Spinal cord (tissue), 10 donors: Measurements from ENCODE around the gene RGS12. TPM values are rescaled to one million over a fixed set of nuclear protein-coding genes. Genes with fewer than 3 reads are reported as not detected.

Experiments used
- DNase-seq, 6 donors: peaks; one replicate each; pipeline versions ENCODE4 v3.0.0 to v3.0.0-alpha.2; 2013 to 2015; ENCODE audit warnings: low spot score in 6 of 6, low read depth in 4 of 6
- H3K27ac ChIP-seq: one replicate; pipeline ENCODE4 v1.5.1; 2013; ENCODE audit warnings: low read depth, low read length, control low read depth
- H3K27me3 ChIP-seq: one replicate; pipeline ENCODE4 v1.6.1; 2013; ENCODE audit warnings: low read length; ENCODE audit not compliant: control insufficient read depth, insufficient read depth
- H3K36me3 ChIP-seq: one replicate; pipeline ENCODE4 v1.6.1; 2013; ENCODE audit warnings: low read length; ENCODE audit not compliant: control insufficient read depth, insufficient read depth
- H3K4me1 ChIP-seq: one replicate; pipeline ENCODE4 v1.6.1; 2013; ENCODE audit warnings: low read length; ENCODE audit not compliant: control insufficient read depth, insufficient read depth
- H3K4me3 ChIP-seq: one replicate; pipeline ENCODE4 v1.5.1; 2013; ENCODE audit warnings: low read depth, low read length, control low read depth
- H3K9me3 ChIP-seq: one replicate; pipeline ENCODE4 v1.6.1; 2013; ENCODE audit warnings: low read length; ENCODE audit not compliant: control insufficient read depth, insufficient read depth
- WGBS: methylation state at CpG from one replicate; pipeline ENCODE4 v1.1.5; 2013; ENCODE audit warnings: missing lambda C conversion rate; ENCODE audit not compliant: insufficient coverage; 5-methylcytosine and 5-hydroxymethylcytosine counted together
- polyA plus RNA-seq, 2 donors: library from polyadenylated mRNA; unstranded; fragments of 120-200 nt; gene quantifications; one replicate each; pipeline ENCODE4 v1.2.1, GENCODE V29; 2013; ENCODE audit not compliant: insufficient read length in 2 of 2
- total RNA-seq, 2 donors: library from RNA; depleted of rRNA in 1 of 2; stranded (reverse); fragments of 120-200 nt in 1 of 2; fragments of >200 nt in 1 of 2; gene quantifications; one replicate each; pipeline versions ENCODE4 v1.2.3 to v1.2.4, GENCODE V29; 2013 to 2014
- donor health status: healthy.

Gene RGS12
- total and polyA plus RNA-seq, 4 donors, result 30.8 to 96.3 (median 60.9) TPM

DNA sequence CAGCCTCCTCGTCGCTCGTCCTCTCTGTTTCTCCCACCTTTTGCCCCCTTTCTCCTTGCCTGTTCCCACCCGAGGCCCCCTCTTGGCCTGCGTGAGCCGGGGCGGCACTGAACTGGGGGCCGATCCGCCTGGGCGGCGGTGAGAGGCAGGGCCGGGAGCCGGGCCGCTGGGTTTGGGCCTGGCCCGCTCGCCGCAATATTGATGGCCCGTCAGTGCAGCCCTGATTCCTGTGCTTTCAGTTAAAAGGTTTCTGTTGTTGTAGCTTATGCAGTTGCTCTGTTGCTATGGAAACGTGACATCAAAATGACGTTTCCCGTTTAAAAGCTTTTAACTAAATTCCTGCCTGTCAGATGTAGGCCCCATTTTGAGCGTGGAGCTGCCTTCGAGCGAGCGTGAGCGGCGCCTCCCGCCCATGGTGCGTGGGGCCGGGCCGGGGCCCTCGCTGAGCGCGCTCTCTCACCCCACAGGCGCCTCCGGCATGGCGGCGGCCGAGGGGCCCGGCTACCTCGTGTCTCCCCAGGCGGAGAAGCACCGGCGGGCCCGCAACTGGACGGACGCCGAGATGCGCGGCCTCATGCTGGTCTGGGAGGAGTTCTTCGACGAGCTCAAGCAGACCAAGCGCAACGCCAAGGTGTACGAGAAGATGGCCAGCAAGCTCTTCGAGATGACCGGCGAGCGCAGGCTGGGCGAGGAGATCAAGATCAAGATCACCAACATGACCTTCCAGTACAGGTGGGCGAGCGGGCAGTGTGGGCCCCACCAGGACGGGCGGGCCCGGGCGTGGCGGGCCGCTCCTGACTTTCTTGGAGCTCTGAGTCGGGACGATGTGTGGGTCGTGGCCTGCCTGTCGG, 43.8 kb upstream of the RGS12 start, which contains the start of gene MSANTD1:
TSS of gene MSANTD1 (plus strand) at position 349 of the 851 bp plus-strand sequence. CDS start at position 413, 64 bp downstream.
- Histone ChIP-seq H3K27me3 (no peaks in the 10 kb centered on the region), H3K4me3 (no peak within 1 kb of the TSS), H3K9me3 (no peaks in the 10 kb centered on the region), H3K36me3 (peaks cover 81% of the 10 kb centered on the region), H3K27ac (no peak within 1 kb of the TSS), H3K4me1 (peaks cover 42% of the 10 kb centered on the region)
- 69% methylated on average over 63 of the region's 72 CpGs for WGBS
- peak in 5 of 6 donors; percentile 26 to 95 (median 52) for DNase-seq

DNA sequence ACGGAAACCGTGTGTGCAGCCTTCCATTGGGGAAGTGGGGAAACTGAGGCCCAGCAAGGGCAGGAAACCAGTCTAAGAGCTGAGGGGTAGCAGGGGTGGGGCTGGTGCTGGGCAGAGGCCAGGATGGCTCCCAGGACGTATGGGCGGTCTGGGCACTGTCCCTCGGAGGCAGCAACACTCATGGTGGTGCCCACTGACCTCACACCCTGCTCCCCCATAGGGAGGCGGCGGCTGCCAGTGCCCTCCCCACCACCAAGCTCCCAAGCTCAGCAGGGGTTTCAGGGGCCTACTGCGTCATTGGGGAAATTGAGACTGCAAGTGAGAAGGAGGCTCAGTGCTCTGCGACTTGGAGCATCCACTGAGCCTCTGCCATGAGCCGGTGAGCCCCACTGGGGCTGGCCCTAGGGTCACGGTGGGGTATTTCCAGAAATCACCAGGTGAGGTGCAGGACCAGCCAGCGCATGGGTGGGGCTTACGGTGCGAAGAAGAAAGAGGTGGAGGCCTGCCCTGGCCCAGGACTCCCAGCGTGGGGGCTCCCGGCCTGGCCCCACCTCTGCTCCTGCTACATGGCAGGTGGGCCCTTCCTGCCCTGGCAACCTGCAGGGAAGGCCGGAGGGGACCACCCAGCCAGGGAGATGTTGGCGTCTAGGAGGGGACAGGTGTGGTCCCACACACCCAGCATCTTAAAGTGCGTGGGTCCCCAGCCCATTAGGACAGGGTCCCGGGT, 42.9 kb upstream of the RGS12 start:
- H3K36me3 ChIP-seq, result peaks cover 81% of the 10 kb centered on the region
- WGBS, result 84% methylated on average over 15 of the region's 20 CpGs
- H3K4me3 ChIP-seq, result no peak overlapping the region
- DNase-seq, result no peak
- peaks cover 42% of the 10 kb centered on the region for H3K4me1 ChIP-seq
- no peaks in the 10 kb centered on the region for H3K9me3 ChIP-seq
- H3K27me3 ChIP-seq, result no peaks in the 10 kb centered on the region
- H3K27ac ChIP-seq, result no peak overlapping the region

DNA sequence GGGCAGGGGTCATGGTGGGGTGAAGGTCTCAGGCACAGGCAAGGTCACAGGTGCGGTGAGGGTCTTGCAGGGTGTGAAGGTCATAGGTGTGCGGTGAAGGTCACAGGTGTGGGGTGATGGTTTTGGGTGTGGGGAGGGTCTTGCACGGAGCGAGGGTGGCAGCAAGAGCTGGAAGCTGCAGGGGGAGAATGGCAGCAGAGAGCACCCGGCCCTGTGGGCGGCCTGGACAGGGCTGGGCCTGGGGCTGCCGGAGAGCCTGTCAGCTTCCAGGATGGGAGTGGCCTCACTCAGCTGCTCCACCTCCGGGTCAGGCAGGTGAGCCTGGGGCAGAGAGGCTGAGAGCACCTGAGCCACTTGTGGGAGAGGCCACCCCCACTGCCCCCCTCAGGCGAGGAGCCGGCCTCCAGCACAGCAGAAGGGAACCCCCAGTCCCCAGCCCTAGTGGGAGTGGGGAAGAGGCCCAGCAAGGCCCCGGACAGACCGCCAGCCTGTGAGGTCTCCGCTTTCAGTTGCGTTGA, 42.3 kb upstream of the RGS12 start:
- 70% methylated on average over 12 of the region's 14 CpGs for WGBS
- Histone ChIP-seq H3K9me3 (no peaks in the 10 kb centered on the region), H3K36me3 (peaks cover 78% of the 10 kb centered on the region), H3K27me3 (no peaks in the 10 kb centered on the region), H3K4me3 (no peak overlapping the region), H3K27ac (no peak overlapping the region), H3K4me1 (peaks cover 42% of the 10 kb centered on the region)
- no peak for DNase-seq

DNA sequence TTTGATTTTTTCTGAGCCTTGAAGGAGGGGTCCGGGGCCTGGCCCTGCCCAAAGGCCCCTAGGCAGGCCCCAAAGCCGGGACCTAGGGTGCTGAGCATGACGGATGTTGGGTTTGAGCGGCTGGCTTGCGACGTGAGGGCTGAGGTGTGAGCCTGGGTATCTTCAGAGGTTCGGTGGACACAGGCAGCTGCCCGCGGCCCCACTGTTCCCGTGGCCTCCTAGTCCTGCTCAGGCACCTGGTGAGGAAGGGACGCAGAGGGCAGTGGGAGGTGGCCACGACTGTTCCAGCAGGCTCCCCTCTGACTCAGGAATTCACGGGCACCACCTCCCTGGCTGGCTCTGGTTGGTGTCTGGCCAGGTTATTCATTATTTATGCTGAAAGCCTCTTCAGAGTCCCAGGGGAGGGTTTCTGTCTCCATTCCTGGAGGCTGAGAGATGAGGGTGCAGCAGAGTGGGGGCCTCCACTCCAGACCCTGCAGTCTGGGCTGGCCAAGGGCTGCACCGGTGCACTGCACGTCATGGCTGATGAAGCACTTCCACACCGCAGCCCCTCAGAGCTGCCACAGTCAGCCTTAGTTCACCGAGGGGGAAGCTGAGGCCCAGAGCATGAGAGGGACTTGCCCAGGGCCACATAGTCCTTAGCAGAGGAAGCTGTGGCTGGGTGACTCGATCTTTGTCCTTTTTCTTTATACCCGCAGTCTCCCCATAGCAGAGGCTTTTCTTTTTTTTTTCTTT, 41.7 kb upstream of the RGS12 start:
- Histone ChIP-seq H3K27ac (no peak overlapping the region), H3K4me1 (peaks cover 40% of the 10 kb centered on the region), H3K9me3 (no peaks in the 10 kb centered on the region), H3K4me3 (no peak overlapping the region), H3K36me3 (peaks cover 78% of the 10 kb centered on the region), H3K27me3 (no peaks in the 10 kb centered on the region)
- 76% methylated on average over 16 of the region's 19 CpGs for WGBS
- no peak for DNase-seq

DNA sequence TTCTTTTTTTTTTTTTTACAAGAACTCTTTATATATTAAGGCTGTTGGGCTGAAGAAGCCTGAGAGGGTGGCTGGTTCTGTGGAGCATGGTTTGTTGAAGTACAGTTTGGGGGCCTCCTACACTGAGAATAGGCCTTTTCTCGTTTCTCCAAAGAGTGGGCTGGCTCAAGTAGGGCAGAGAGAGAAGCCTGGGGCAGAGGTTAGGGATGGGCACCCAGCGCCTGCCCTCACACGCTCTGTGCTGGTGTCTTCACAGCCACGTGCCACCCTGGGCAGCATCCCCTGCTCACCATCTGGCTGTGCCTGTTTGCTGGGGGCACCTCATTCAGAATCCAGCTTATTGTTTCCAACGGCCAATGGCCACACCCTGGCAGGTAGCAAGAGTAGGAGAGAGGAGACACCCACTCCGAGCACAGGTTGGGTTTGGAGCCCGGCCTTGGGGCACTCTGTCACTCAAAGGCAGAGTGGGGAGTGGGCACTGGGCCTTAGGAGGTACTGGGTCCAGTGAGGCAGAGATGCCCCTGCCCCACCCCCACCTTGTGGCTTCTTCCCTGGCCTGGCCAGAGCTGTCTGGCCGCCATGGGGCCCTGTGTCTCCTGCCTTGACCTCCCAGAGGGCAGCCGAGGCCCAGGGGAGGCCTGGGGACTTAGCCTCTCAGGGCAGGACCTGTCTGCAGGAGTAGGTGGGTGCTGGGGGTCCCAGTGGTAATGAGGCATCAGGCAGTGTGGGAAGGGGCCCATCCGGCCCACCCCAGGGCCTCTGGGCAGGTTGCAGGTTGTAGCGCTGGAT, 40.9 kb upstream of the RGS12 start:
- no peak overlapping the region for H3K27ac ChIP-seq
- no peaks in the 10 kb centered on the region for H3K27me3 ChIP-seq
- DNase-seq, result no peak
- no peaks in the 10 kb centered on the region for H3K9me3 ChIP-seq
- peaks cover 35% of the 10 kb centered on the region for H3K4me1 ChIP-seq
- 90% methylated on average over 9 of the region's 11 CpGs for WGBS
- peaks cover 79% of the 10 kb centered on the region for H3K36me3 ChIP-seq
- no peak overlapping the region for H3K4me3 ChIP-seq

DNA sequence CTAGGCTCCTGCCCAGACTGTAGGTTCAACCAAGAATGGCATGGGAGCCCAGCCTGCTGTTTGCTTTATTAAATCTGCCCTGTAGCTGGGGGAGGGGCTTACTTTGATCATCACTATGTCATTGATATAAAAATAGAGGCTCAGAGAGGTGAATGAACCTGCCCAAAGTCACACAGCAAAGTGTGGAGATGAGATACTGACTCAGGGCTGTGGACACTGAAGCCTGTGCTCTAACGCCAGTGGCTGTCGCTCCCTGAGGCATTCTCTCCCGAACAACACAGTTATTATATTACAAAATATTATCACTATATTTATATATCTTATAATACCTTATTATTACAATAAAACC, 40.4 kb upstream of the RGS12 start:
- peaks cover 35% of the 10 kb centered on the region for H3K4me1 ChIP-seq
- WGBS, result no CpG with 5 or more reads among the region's 3 CpGs
- peaks cover 80% of the 10 kb centered on the region for H3K36me3 ChIP-seq
- H3K9me3 ChIP-seq, result no peaks in the 10 kb centered on the region
- no peak overlapping the region for H3K27ac ChIP-seq
- no peaks in the 10 kb centered on the region for H3K27me3 ChIP-seq
- H3K4me3 ChIP-seq, result no peak overlapping the region
- DNase-seq, result no peak

DNA sequence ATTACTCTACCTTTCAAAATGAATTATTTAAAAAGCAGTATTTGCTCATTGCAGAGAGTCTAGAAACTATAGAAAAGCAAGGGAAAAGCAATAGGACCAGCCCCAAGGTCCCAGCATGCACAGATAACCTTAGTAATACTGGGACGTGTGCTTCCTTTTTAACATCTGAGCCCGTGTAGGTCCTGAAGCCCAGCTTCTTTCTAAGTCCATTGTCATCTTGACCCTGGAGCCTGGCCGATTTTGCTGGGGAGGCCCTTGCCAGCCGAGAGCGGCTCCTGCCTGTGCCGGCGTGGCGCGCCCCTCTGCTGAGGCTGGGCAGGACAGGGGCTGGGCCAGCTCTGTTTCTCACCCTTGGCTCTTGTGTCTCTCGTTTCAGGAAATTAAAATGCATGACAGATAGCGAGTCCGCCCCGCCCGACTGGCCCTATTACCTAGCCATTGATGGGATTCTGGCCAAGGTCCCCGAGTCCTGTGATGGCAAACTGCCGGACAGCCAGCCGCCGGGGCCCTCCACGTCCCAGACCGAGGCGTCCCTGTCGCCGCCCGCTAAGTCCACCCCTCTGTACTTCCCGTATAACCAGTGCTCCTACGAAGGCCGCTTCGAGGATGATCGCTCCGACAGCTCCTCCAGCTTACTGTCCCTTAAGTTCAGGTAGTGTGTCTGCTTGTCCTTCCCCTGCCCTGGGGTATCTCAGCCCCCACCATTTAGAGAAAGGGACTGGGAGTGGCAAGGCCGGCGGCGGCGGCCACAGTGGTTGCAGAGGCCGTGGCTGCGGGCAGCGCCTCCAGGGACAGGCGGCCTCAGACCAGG, 39.8 kb upstream of the RGS12 start:
- H3K4me3 ChIP-seq, result no peak overlapping the region
- no peak overlapping the region for H3K27ac ChIP-seq
- WGBS, result 82% methylated on average over 37 of the region's 38 CpGs
- H3K36me3 ChIP-seq, result peaks cover 81% of the 10 kb centered on the region
- H3K9me3 ChIP-seq, result no peaks in the 10 kb centered on the region
- H3K4me1 ChIP-seq, result peaks cover 35% of the 10 kb centered on the region
- DNase-seq, result no peak
- H3K27me3 ChIP-seq, result no peaks in the 10 kb centered on the region

DNA sequence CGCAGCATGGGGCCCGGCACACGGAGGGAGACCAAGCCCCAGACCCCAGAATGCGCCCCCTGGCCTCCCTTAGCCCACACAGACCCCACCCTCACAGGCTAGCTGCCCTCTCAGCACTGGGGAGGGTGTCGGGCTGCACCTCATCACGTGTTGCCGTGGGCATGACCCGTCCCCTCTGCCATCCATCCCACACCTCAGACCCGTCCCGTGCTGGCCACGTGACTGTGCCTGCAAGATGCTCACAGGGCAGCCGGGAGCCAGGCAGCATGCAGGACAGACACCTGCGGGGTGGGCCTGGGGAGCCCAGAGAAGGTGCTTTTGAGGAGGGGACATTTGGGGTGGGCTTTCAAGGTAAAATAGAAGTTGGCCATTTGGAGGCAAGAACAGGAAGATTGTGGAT, 39.0 kb upstream of the RGS12 start:
- H3K27ac ChIP-seq, result no peak overlapping the region
- no peaks in the 10 kb centered on the region for H3K9me3 ChIP-seq
- peaks cover 27% of the 10 kb centered on the region for H3K4me1 ChIP-seq
- H3K27me3 ChIP-seq, result no peaks in the 10 kb centered on the region
- 90% methylated on average over 12 of the region's 13 CpGs for WGBS
- DNase-seq, result no peak
- peaks cover 79% of the 10 kb centered on the region for H3K36me3 ChIP-seq
- H3K4me3 ChIP-seq, result no peak overlapping the region
